DND-41 (cell line): Measurements from ENCODE around the gene KSR1.

ENCODE experiments used
- EZH2 ChIP-seq: IDR thresholded peaks from 3 replicates; pipeline ENCODE4 v1.6.1; 2012; ENCODE audit warnings: borderline replicate concordance, low read depth, mild to moderate bottlenecking, moderate library complexity, low read length, inconsistent platforms; ENCODE audit not compliant: severe bottlenecking
- TF ChIP-seq, protein P1 (sequence below): IDR thresholded peaks from 2 replicates; pipeline ENCODE4 v1.5.1; 2012; ENCODE audit warnings: borderline replicate concordance, low read length, moderate library complexity, mild to moderate bottlenecking; ENCODE audit not compliant: poor library complexity, severe bottlenecking; ENCODE audit errors: extremely low read depth

DNA sequence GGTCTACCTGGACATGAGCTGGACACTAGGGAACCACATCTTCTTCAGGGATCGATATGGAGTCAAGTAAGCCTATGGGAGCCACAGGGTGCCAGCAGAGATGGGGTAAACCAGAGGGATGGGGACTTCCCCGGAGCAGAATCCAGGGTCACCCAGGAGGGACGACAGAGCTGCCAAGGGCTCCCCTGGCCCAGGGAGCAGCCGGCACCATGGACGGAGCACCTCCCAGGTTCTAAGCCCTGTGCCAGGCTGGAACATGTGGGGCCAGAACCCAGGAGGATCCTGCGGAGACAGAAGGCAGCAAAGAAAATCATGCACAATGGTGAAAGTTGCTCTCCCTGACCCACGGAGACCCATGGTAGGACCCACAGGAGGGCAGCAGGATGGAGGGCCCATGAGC lies 33.6 kb upstream of the KSR1 start:
- TF ChIP-seq, protein P1, sequence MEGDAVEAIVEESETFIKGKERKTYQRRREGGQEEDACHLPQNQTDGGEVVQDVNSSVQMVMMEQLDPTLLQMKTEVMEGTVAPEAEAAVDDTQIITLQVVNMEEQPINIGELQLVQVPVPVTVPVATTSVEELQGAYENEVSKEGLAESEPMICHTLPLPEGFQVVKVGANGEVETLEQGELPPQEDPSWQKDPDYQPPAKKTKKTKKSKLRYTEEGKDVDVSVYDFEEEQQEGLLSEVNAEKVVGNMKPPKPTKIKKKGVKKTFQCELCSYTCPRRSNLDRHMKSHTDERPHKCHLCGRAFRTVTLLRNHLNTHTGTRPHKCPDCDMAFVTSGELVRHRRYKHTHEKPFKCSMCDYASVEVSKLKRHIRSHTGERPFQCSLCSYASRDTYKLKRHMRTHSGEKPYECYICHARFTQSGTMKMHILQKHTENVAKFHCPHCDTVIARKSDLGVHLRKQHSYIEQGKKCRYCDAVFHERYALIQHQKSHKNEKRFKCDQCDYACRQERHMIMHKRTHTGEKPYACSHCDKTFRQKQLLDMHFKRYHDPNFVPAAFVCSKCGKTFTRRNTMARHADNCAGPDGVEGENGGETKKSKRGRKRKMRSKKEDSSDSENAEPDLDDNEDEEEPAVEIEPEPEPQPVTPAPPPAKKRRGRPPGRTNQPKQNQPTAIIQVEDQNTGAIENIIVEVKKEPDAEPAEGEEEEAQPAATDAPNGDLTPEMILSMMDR, result no peak
- TF ChIP-seq EZH2, result no peak
